H1 (cell line): ENCODE results near the gene COX6A1. TPM values are rescaled to one million over a fixed set of nuclear protein-coding genes. Genes with fewer than 3 reads are reported as not detected.

Source experiments
- CTCF ChIA-PET: fragments of 300-600 bp; sonication (Branson Sonifier 250); formaldehyde crosslinking; loops from one replicate; lab custom pipeline; 2021; ENCODE audit not compliant: partially characterized antibody; lab: Charles Lee
- POLR2A ChIA-PET: fragments of 300-600 bp; sonication (Branson Sonifier 250); formaldehyde crosslinking; loops from one replicate; lab custom pipeline; 2021; ENCODE audit warnings: inconsistent platforms; ENCODE audit not compliant: partially characterized antibody; lab: Charles Lee
- DNase-seq, 2 experiments: peaks; one replicate each; pipeline versions ENCODE4 v3.0.0 to v3.0.0-alpha.2; 2010 to 2022; ENCODE audit warnings: low spot score in 2 of 2, low read depth in 1 of 2, mixed read lengths in 1 of 2
- FAIRE-seq: peaks from 2 replicates; lab custom pipeline; 2011; peaks lifted over from hg19 to GRCh38; lab: Jason Lieb, UNC
- H2AFZ ChIP-seq: 2 replicates; pipeline ENCODE4 v1.8.1; 2012; ENCODE audit warnings: low read length, inconsistent platforms
- H2AK5ac ChIP-seq: 2 replicates; pipeline ENCODE4 v1.6.1; 2013; ENCODE audit warnings: low read depth, low read length
- H2BK120ac ChIP-seq: replicated peaks from 2 replicates; pipeline ENCODE3; 2013; ENCODE audit warnings: low read depth, low read length, inconsistent platforms
- H2BK12ac ChIP-seq: 2 replicates; pipeline ENCODE4 v1.6.1; 2013; ENCODE audit warnings: low read depth, low read length
- H2BK15ac ChIP-seq: 2 replicates; pipeline ENCODE4 v1.6.1; 2013; ENCODE audit warnings: low read length
- H2BK20ac ChIP-seq: 2 replicates; pipeline ENCODE4 v1.6.1; 2013; ENCODE audit warnings: low read length
- H2BK5ac ChIP-seq: 2 replicates; pipeline ENCODE4 v1.6.1; 2013; ENCODE audit warnings: low read depth, low read length
- H3K14ac ChIP-seq: 2 replicates; pipeline ENCODE4 v1.6.1; 2013; ENCODE audit warnings: inconsistent platforms; ENCODE audit not compliant: insufficient read length
- H3K18ac ChIP-seq: 2 replicates; pipeline ENCODE4 v1.6.1; 2013; ENCODE audit warnings: low read length; ENCODE audit errors: extremely low read depth
- H3K23ac ChIP-seq: 2 replicates; pipeline ENCODE4 v1.6.1; 2013; ENCODE audit warnings: inconsistent platforms; ENCODE audit not compliant: insufficient read length
- H3K23me2 ChIP-seq: 2 replicates; pipeline ENCODE4 v1.6.1; 2013; ENCODE audit warnings: low read depth, low read length
- H3K27ac ChIP-seq: 2 replicates; pipeline ENCODE4 v1.6.1; 2011; ENCODE audit warnings: low read depth, low read length, inconsistent platforms
- H3K27me3 ChIP-seq, 4 experiments: replicated peaks in 1 of 4; 1 replicate in 1 of 4; 2 replicates in 3 of 4; pipeline versions ENCODE4 v1.6.1 to v1.8.1; 2011 to 2013; ENCODE audit warnings: low read length in 3 of 4, mild to moderate bottlenecking in 3 of 4, inconsistent platforms in 2 of 4, mixed read lengths in 2 of 4, moderate library complexity in 1 of 4; ENCODE audit not compliant: control insufficient read depth in 3 of 4, insufficient read depth in 3 of 4; ENCODE audit errors: extremely low read depth in 1 of 4
- H3K36me3 ChIP-seq, 4 experiments: 2 replicates each; pipeline versions ENCODE4 v1.6.1 to v1.8.1; 2011 to 2013; ENCODE audit warnings: mild to moderate bottlenecking in 4 of 4, low read length in 3 of 4, moderate library complexity in 2 of 4, control low read depth in 1 of 4, inconsistent platforms in 1 of 4; ENCODE audit not compliant: insufficient read depth in 4 of 4, control insufficient read depth in 2 of 4
- H3K4ac ChIP-seq: replicated peaks from 2 replicates; pipeline ENCODE3; 2013; ENCODE audit warnings: low read length, low read depth, mixed read lengths, inconsistent platforms; ENCODE audit not compliant: insufficient read length
- H3K4me1 ChIP-seq, 4 experiments: replicated peaks in 1 of 4; 1 replicate in 1 of 4; 2 replicates in 3 of 4; pipeline versions ENCODE4 v1.6.1 to v1.8.1; 2011 to 2013; ENCODE audit warnings: low read length in 3 of 4, inconsistent platforms in 2 of 4, mixed read lengths in 1 of 4; ENCODE audit not compliant: insufficient read depth in 4 of 4, control insufficient read depth in 3 of 4
- H3K4me2 ChIP-seq, 2 experiments: 2 replicates each; pipeline versions ENCODE4 v1.6.1 to v1.8.1; 2011 to 2013; ENCODE audit warnings: low read depth in 2 of 2, low read length in 2 of 2, control low read depth in 1 of 2, inconsistent platforms in 1 of 2, mild to moderate bottlenecking in 1 of 2; ENCODE audit not compliant: insufficient read depth in 1 of 2
- H3K4me3 ChIP-seq, 4 experiments: fragments of 200-600, 300-600 bp in 1 of 4; sonication (generic), shearing (Covaris generic), sonication (Bioruptor Twin) in 1 of 4; 2 replicates each; pipeline versions ENCODE4 v1.5.1 to v1.8.1; 2011 to 2016; ENCODE audit warnings: low read length in 4 of 4, low read depth in 3 of 4, control low read depth in 2 of 4, inconsistent platforms in 2 of 4, mild to moderate bottlenecking in 2 of 4, mixed read lengths in 1 of 4, moderate library complexity in 1 of 4; ENCODE audit not compliant: insufficient read depth in 2 of 4; ENCODE audit errors: extremely low read depth in 1 of 4
- H3K56ac ChIP-seq: replicated peaks from 2 replicates; pipeline ENCODE3; 2013; ENCODE audit warnings: low read depth, mild to moderate bottlenecking, mixed read lengths, low read length, inconsistent platforms; ENCODE audit not compliant: insufficient read length
- H3K79me1 ChIP-seq: 2 replicates; pipeline ENCODE4 v1.6.1; 2013; ENCODE audit warnings: low read depth, low read length, control low read depth
- H3K79me2 ChIP-seq, 2 experiments: 2 replicates each; pipeline versions ENCODE4 v1.6.1 to v1.8.1; 2012 to 2013; ENCODE audit warnings: low read length in 2 of 2, mild to moderate bottlenecking in 2 of 2, inconsistent platforms in 1 of 2; ENCODE audit not compliant: insufficient read depth in 2 of 2, control insufficient read depth in 1 of 2
- H3K9ac ChIP-seq, 4 experiments: replicated peaks in 1 of 4; 1 replicate in 1 of 4; 2 replicates in 3 of 4; pipeline versions ENCODE4 v1.6.1 to v1.8.1; 2011 to 2013; ENCODE audit warnings: low read depth in 3 of 4, low read length in 3 of 4, control low read depth in 2 of 4, mild to moderate bottlenecking in 2 of 4, moderate library complexity in 2 of 4, inconsistent platforms in 1 of 4; ENCODE audit errors: extremely low read depth in 1 of 4
- H3K9me3 ChIP-seq, 2 experiments: 2 replicates each; pipeline versions ENCODE4 v1.6.1 to v1.8.1; 2012 to 2013; ENCODE audit warnings: mild to moderate bottlenecking in 2 of 2, moderate library complexity in 2 of 2, control low read depth in 1 of 2, inconsistent platforms in 1 of 2, low read depth in 1 of 2, low read length in 1 of 2, mixed read lengths in 1 of 2; ENCODE audit not compliant: insufficient read depth in 2 of 2
- H4K20me1 ChIP-seq, 2 experiments: replicated peaks in 1 of 2; 2 replicates each; pipeline versions ENCODE3 to v1.8.1; 2011 to 2013; ENCODE audit warnings: inconsistent platforms in 2 of 2, low read length in 2 of 2, mild to moderate bottlenecking in 1 of 2; ENCODE audit not compliant: insufficient read depth in 2 of 2, control insufficient read depth in 1 of 2
- H4K5ac ChIP-seq: 2 replicates; pipeline ENCODE4 v1.6.1; 2013; ENCODE audit warnings: low read length, low read depth, mixed read lengths, inconsistent platforms; ENCODE audit not compliant: insufficient read length
- H4K8ac ChIP-seq: 2 replicates; pipeline ENCODE4 v1.8.0; 2013; ENCODE audit warnings: mild to moderate bottlenecking, moderate library complexity, low read length, inconsistent platforms; ENCODE audit not compliant: insufficient read depth; ENCODE audit errors: extremely low read depth
- H4K91ac ChIP-seq: replicated peaks from 2 replicates; pipeline ENCODE3; 2013; ENCODE audit warnings: low read length, mixed read lengths, inconsistent platforms; ENCODE audit not compliant: insufficient read length
- CREB1 ChIP-seq: IDR thresholded peaks from 2 replicates; pipeline ENCODE4 v1.6.1; 2012; ENCODE audit warnings: inconsistent platforms
- CTCF ChIP-seq, 3 experiments: IDR thresholded peaks; 1 replicate in 2 of 3; 2 replicates in 1 of 3; pipeline versions ENCODE4 v1.5.1 to v1.6.1; 2011; ENCODE audit warnings: low read length in 3 of 3, mild to moderate bottlenecking in 3 of 3, inconsistent platforms in 2 of 3, low read depth in 1 of 3, moderate library complexity in 1 of 3; ENCODE audit not compliant: insufficient read depth in 1 of 3; ENCODE audit errors: control extremely low read depth in 1 of 3
- FOSL1 ChIP-seq: IDR thresholded peaks from 2 replicates; pipeline ENCODE4 v1.6.1; 2011; ENCODE audit warnings: mild to moderate bottlenecking, low read depth, low read length, moderate library complexity; ENCODE audit not compliant: insufficient read depth
- POLR2A ChIP-seq, 2 experiments: IDR thresholded peaks; 1 replicate in 1 of 2; 2 replicates in 1 of 2; pipeline ENCODE4 v1.6.1; 2011; ENCODE audit warnings: low read depth in 2 of 2, low read length in 2 of 2, mild to moderate bottlenecking in 2 of 2; ENCODE audit errors: control extremely low read depth in 1 of 2
- RFX5 ChIP-seq: IDR thresholded peaks from 2 replicates; pipeline ENCODE4 v1.6.1; 2011; ENCODE audit warnings: low read depth, low read length, improper control_type of control experiment, borderline replicate concordance
- SAP30 ChIP-seq: fragments of 300-600 bp; sonication (generic); IDR thresholded peaks from 2 replicates; pipeline ENCODE4 v1.7.1; 2012; ENCODE audit warnings: low read length, moderate library complexity, mild to moderate bottlenecking, inconsistent platforms; ENCODE audit not compliant: insufficient read depth, insufficient replicate concordance
- SP4 ChIP-seq: IDR thresholded peaks from 2 replicates; pipeline ENCODE4 v1.6.1; 2012; ENCODE audit warnings: low read length, inconsistent platforms
- TBP ChIP-seq: IDR thresholded peaks from 2 replicates; pipeline ENCODE4 v1.6.1; 2011; ENCODE audit warnings: low read depth, low read length, improper control_type of control experiment
- TEAD4 ChIP-seq: IDR thresholded peaks from 2 replicates; pipeline ENCODE4 v1.6.1; 2012; ENCODE audit warnings: low read depth, low read length, inconsistent platforms, mixed read lengths
- USF2 ChIP-seq: IDR thresholded peaks from 2 replicates; pipeline ENCODE4 v1.6.1; 2011; ENCODE audit warnings: low read length, improper control_type of control experiment
- WGBS, 2 experiments: shearing (Covaris generic) in 1 of 2; methylation state at CpG; one replicate each; pipeline versions ENCODE4 v1.1.6 to v1.1.7; 2013 to 2015; ENCODE audit warnings: low lambda C conversion rate in 2 of 2, mixed read lengths in 2 of 2, inconsistent platforms in 1 of 2, low coverage in 1 of 2, missing lambda C conversion rate in 1 of 2; ENCODE audit not compliant: insufficient replicate concordance in 2 of 2, insufficient coverage in 1 of 2, insufficient read length in 1 of 2; ENCODE audit errors: extremely low coverage in 1 of 2, missing lambda C conversion rate in 1 of 2; 5-methylcytosine and 5-hydroxymethylcytosine counted together
- polyA plus RNA-seq, 7 experiments: library from polyadenylated mRNA; depleted of rRNA in 3 of 7; stranded (reverse) in 5 of 7; unstranded in 2 of 7; fragments of >200 nt in 5 of 7; fragments of 200-250 nt in 2 of 7; gene quantifications; 1 replicate in 5 of 7; 2 replicates in 1 of 7; 4 replicates in 1 of 7; pipeline versions ENCODE4 v1.2.1 to v1.2.3, GENCODE V29; 2011 to 2013; ENCODE audit warnings: missing spikeins in 2 of 7, mixed read lengths in 2 of 7
- total RNA-seq: library from RNA; stranded (reverse); fragmentation: NEBNext Ultra II Directional; extraction: Animal tissue kit (Norgen Biotek cat#: 25700); gene quantifications from 2 replicates; pipeline ENCODE4 v1.2.1, GENCODE V29; 2021

The COX6A1 gene
- total and polyA plus RNA-seq, 2 of the 8 experiments (the other 6 are each of a cell fraction or from before 2014, with no cell fraction given): 437 to 2,792 TPM

- POLR2A ChIA-PET: interaction anchor here (0.9 to 4.6 kb wide), 4 partner anchors 11 to 60 kb away, joined by 3 to 25 read pairs (median 12); partner anchors contain the start of gene SRSF9
- Histone ChIP-seq H2BK120ac (no peak overlapping the region), H4K91ac (no peak overlapping the region), H3K36me3 (peaks cover 0 to 2% (median 0%) of the 10 kb centered on the region in 4 experiments; a peak in 2 of 8 replicates), H3K4me3 (no peak overlapping the region), H4K5ac (no peak overlapping the region), H3K56ac (no peak overlapping the region), H4K8ac (no peak overlapping the region), H2AK5ac (no peak overlapping the region), H3K79me1 (0 out of 2 replicates have a peak, but pooled peaks cover 3% of the 10 kb centered on the region), H2AFZ (no peak overlapping the region), H3K27ac (no peak overlapping the region), H2BK20ac (no peak overlapping the region), H3K23ac (no peak overlapping the region), H2BK5ac (no peak overlapping the region), H3K27me3 (no peaks in the 10 kb centered on the region; a peak in 1 of 7 replicates), H3K9me3 (no peaks in the 10 kb centered on the region; a peak in 1 of 4 replicates), H3K4ac (no peak overlapping the region), H3K4me1 (peaks cover 0 to 4% (median 0%) of the 10 kb centered on the region in 4 experiments; a peak in 2 of 7 replicates), H2BK15ac (no peak overlapping the region), H3K4me2 (no peak overlapping the region), H3K9ac (no peak overlapping the region; a peak in 1 of 7 replicates), H4K20me1 (no peaks in the 10 kb centered on the region), H3K23me2 (peaks cover 3% of the 10 kb centered on the region; the same call in 1 of the 2 replicates), H3K18ac (no peak overlapping the region), H3K14ac (no peak overlapping the region), H3K79me2 (no peaks in the 10 kb centered on the region), H2BK12ac (no peak overlapping the region)
- WGBS, 2 experiments: 89% methylated on average over 5 of the region's 5 CpGs; no CpG with 5 or more reads in 1 of the 2 experiments
- CTCF ChIA-PET: interaction anchor here (0.9 to 6.6 kb wide), 4 partner anchors 11 to 22 kb away, joined by 3 to 47 read pairs (median 4); partner anchors contain the start of gene SRSF9
- FAIRE-seq: no peak
- no peak for DNase-seq
- TF ChIP-seq RFX5 (no peak), SP4 (no peak), TBP (no peak), SAP30 (no peak), USF2 (no peak), FOSL1 (no peak), TEAD4 (no peak), CREB1 (no peak), POLR2A (IDR thresholded peaks at IDR 0.05; ENCODE audit: control extremely low read depth in 1 of 2, low read depth in 2 of 2, low read length in 2 of 2) (no peak), CTCF (IDR thresholded peaks at IDR 0.05; ENCODE audit: control extremely low read depth in 1 of 3, insufficient read depth in 1 of 3, low read depth in 1 of 3, low read length in 3 of 3) (no peak)
These were observed 52.4 kb downstream of the COX6A1 start for GRCh38 chr12:120490325-120490724.
